Peyer's patch (tissue), 4 donors: ENCODE results near the gene CD81. TPM values are rescaled to one million over a fixed set of nuclear protein-coding genes. Genes with fewer than 3 reads are reported as not detected.

Source experiments
- DNase-seq, 3 donors: peaks; one replicate each; pipeline ENCODE4 v3.0.0-alpha.2; 2017 to 2019
- H3K27ac ChIP-seq, 4 donors: fragments of 200-600 bp; sonication (generic); one replicate each; pipeline ENCODE4 v1.5.1; 2016 to 2019
- H3K27me3 ChIP-seq, 2 donors: fragments of 200-600 bp; sonication (generic); one replicate each; pipeline ENCODE4 v1.5.1; 2019
- H3K36me3 ChIP-seq, 3 donors: fragments of 200-600 bp; sonication (generic); one replicate each; pipeline ENCODE4 v1.5.1; 2016 to 2019
- H3K4me1 ChIP-seq, 4 donors: fragments of 200-600 bp; sonication (generic); one replicate each; pipeline ENCODE4 v1.5.1; 2016 to 2019
- H3K4me3 ChIP-seq, 4 donors: fragments of 200-600 bp; sonication (generic); 1 replicate in 3 of 4; 2 replicates in 1 of 4; pipeline ENCODE4 v1.5.1; 2016 to 2019; ENCODE audit warnings: mild to moderate bottlenecking in 1 of 4
- H3K9me3 ChIP-seq, 4 donors: fragments of 200-600 bp; sonication (generic); one replicate each; pipeline ENCODE4 v1.5.1; 2016 to 2019; ENCODE audit warnings: mild to moderate bottlenecking in 1 of 4
- POLR2A ChIP-seq, 2 donors: fragments of 450-650 bp; IDR thresholded peaks; one replicate each; pipeline ENCODE4 v1.5.1; 2017; ENCODE audit warnings: antibody characterized with exemption in 2 of 2, mild to moderate bottlenecking in 2 of 2, moderate library complexity in 2 of 2
- small RNA-seq, 2 donors: library from RNA; depleted of rRNA; stranded (forward); fragments of <200 nt; gene quantifications; one replicate each; pipeline ENCODE3, GENCODE V24; 2016
- total RNA-seq, 4 donors: library from RNA; depleted of rRNA; stranded (reverse); fragments of >200 nt; gene quantifications; one replicate each; pipeline ENCODE4 v1.1.0, GENCODE V29; 2016
- TF ChIP-seq, protein P1 (sequence below), 6 experiments: fragments of 450-650 bp in 4 of 6; fragments of 200-600 bp in 2 of 6; sonication (generic) in 1 of 6; IDR thresholded peaks; one replicate each; pipeline ENCODE4 v1.5.1; 2017 to 2019; ENCODE audit warnings: antibody characterized with exemption in 6 of 6, mild to moderate bottlenecking in 3 of 6, moderate library complexity in 1 of 6

CD81 gene
- total RNA-seq, 4 donors from 2014 or later: 49.2 to 124 (median 100) TPM

GRCh38 chr11:2443881-2444820, 67.0 kb downstream of the CD81 start, which contains the start of gene TRPM5:
TRPM5 (minus strand) TSS chr11:2444514; CDS start chr11:2423036, 21,478 bp downstream.
- peak; percentile 77 to 89 (median 85) for DNase-seq
- H3K27ac ChIP-seq: peak within 1 kb of the TSS; percentile 44 to 91 (median 76)
- peak within 1 kb of the TSS; percentile 54 to 83 (median 72) for H3K4me3 ChIP-seq
- no peaks in the 10 kb centered on the region for H3K36me3 ChIP-seq
- H3K27me3 ChIP-seq: no peaks in the 10 kb centered on the region
- no peaks in the 10 kb centered on the region for H3K9me3 ChIP-seq
- H3K4me1 ChIP-seq: peaks cover 4 to 45% (median 24%) of the 10 kb centered on the region in 4 donors
- peak in 1 of 2 donors; percentile 14 for TF ChIP-seq POLR2A (IDR thresholded peaks at IDR 0.05)
- TF ChIP-seq, protein P1, sequence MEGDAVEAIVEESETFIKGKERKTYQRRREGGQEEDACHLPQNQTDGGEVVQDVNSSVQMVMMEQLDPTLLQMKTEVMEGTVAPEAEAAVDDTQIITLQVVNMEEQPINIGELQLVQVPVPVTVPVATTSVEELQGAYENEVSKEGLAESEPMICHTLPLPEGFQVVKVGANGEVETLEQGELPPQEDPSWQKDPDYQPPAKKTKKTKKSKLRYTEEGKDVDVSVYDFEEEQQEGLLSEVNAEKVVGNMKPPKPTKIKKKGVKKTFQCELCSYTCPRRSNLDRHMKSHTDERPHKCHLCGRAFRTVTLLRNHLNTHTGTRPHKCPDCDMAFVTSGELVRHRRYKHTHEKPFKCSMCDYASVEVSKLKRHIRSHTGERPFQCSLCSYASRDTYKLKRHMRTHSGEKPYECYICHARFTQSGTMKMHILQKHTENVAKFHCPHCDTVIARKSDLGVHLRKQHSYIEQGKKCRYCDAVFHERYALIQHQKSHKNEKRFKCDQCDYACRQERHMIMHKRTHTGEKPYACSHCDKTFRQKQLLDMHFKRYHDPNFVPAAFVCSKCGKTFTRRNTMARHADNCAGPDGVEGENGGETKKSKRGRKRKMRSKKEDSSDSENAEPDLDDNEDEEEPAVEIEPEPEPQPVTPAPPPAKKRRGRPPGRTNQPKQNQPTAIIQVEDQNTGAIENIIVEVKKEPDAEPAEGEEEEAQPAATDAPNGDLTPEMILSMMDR (IDR thresholded peaks at IDR 0.05): peak in 1 of 6 experiments; percentile 13

DNA sequence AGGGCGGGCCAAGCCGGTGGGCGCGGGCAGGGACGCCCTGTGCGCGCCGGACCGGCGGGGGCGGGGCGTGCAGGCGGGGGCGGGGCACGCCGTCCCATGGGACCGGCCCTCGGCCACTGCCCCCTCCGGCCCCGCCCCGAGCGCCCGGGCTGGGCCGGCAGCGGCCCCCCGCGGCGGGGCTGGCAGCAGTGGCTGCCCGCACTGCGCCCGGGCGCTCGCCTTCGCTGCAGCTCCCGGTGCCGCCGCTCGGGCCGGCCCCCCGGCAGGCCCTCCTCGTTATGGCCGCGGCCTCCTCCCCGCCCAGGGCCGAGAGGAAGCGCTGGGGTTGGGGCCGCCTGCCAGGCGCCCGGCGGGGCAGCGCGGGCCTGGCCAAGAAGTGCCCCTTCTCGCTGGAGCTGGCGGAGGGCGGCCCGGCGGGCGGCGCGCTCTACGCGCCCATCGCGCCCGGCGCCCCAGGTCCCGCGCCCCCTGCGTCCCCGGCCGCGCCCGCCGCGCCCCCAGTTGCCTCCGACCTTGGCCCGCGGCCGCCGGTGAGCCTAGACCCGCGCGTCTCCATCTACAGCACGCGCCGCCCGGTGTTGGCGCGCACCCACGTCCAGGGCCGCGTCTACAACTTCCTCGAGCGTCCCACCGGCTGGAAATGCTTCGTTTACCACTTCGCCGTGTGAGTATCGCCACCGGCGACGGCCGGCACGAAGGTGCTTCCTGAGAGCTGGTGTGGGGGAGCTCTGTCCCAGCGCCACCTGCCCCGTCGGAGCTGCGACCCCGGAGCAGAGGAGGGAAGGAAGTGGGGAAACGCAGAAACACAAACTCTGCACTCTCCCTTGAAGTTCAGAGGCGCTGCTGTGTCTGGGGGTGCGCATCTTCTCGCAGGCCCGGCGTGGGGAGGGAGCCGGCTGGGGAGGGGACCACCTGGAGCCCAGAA, 68.0 kb downstream of the CD81 start, which contains the start of gene KCNQ1:
Gene KCNQ1 (plus strand): TSS at position 188 of the 925 bp plus-strand sequence. CDS start 91 bp downstream, at position 279.
- peak; percentile 68 to 90 (median 90) for DNase-seq
- no peaks in the 10 kb centered on the region for H3K9me3 ChIP-seq
- peak within 1 kb of the TSS; percentile 54 to 83 (median 72) for H3K4me3 ChIP-seq
- H3K36me3 ChIP-seq: no peaks in the 10 kb centered on the region
- peak in 1 of 2 donors; percentile 94 for TF ChIP-seq POLR2A (IDR thresholded peaks at IDR 0.05)
- TF ChIP-seq, protein P1 (IDR thresholded peaks at IDR 0.05): peak in 3 of 6 experiments; percentile 32 to 52 (median 32)
- peak within 1 kb of the TSS; percentile 44 to 91 (median 76) for H3K27ac ChIP-seq
- peaks cover 4 to 45% (median 24%) of the 10 kb centered on the region in 4 donors for H3K4me1 ChIP-seq
- no peaks in the 10 kb centered on the region for H3K27me3 ChIP-seq

DNA sequence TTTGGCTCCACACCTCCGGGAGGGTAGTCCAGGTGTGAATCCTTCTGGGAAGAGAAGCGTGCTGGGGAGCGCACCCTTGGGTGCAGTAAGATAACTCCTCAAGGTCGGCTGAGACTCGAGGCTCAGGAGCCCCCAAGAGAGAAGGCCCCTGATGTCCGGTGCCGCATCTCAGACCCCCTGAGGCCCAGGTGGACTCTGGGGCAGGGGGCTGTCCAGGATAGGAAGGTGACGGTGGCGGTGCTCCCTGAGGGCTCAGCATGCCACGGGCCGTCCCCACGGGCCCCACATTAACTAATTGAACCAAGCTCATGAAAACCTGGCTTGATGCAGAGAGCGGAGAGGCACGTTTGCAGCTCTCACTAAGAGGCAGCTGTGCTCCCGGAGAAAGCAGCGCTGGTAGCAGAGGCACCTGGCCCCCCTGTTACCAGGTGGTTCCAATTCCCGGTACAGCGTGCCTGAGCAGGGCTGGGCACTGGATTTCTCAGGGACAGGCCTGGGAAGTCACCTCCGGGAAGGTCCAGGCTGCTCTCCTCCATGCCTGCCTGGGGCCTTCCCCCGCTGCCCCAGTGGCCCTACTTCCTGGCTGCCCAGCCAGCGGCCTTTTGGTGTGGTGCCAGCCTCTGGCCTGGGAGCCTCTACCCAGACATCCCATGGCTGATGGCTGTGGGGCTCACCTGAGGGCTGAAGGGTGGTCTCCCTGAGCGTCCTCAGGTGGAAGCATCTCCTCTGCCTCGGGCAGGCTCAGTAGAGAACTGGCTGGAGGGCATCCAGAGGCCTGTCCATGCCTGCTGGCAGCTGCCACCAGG, 68.8 kb downstream of the CD81 start:
- no peaks in the 10 kb centered on the region for H3K27me3 ChIP-seq
- peak overlapping the region; percentile 1 to 91 (median 46) for H3K27ac ChIP-seq
- no peaks in the 10 kb centered on the region for H3K36me3 ChIP-seq

GRCh38 chr11:2446590-2447252, 69.6 kb downstream of the CD81 start:
- Histone ChIP-seq H3K4me3 (peak overlapping the region in 3 of 4 donors; percentile 20 to 83 (median 82)), H3K9me3 (no peaks in the 10 kb centered on the region), H3K27ac (peak overlapping the region in 3 of 4 donors; percentile 48 to 91 (median 69)), H3K27me3 (no peaks in the 10 kb centered on the region), H3K36me3 (no peaks in the 10 kb centered on the region), H3K4me1 (peaks cover 4 to 34% (median 24%) of the 10 kb centered on the region in 4 donors)
- DNase-seq: peak; percentile 56 to 75 (median 71)
- TF ChIP-seq POLR2A (IDR thresholded peaks at IDR 0.05): no peak
- TF ChIP-seq, protein P1 (IDR thresholded peaks at IDR 0.05): no peak

More for the DNA sequence above, 68.8 kb downstream of the CD81 start:
- peak in 1 of 3 donors; percentile 63 for DNase-seq
- Histone ChIP-seq H3K4me1 (peaks cover 4 to 42% (median 24%) of the 10 kb centered on the region in 4 donors), H3K9me3 (no peaks in the 10 kb centered on the region), H3K4me3 (peak overlapping the region; percentile 54 to 83 (median 72))
- TF ChIP-seq, protein P1 (IDR thresholded peaks at IDR 0.05): no peak
- TF ChIP-seq POLR2A (IDR thresholded peaks at IDR 0.05): no peak

Small RNA genes within 50 kb of the gene (small RNA-seq; reads per million reads assigned to genes)
- gene RF00019: 0 reads per million in 2 donors

Other genes starting within 250 kb of the CD81 start
- 10 to 100 TPM in 1 of 4 donors, 1 to 10 TPM in 3; 1.9 to 15.5 (median 9.5) TPM for gene IGF2, start 237.9 kb upstream of the CD81 start, total RNA-seq
- not detected for gene INS, start 216.1 kb upstream of the CD81 start, total RNA-seq
- 1 to 10 TPM in 1 of 4 donors, not detected in 3; 1.7 TPM for gene TH, start 205.5 kb upstream of the CD81 start, total RNA-seq
- 10 to 100 TPM in 1 of 4 donors, 1 to 10 TPM in 3; 7.5 to 11.9 (median 8.4) TPM for gene ASCL2, start 106.7 kb upstream of the CD81 start, total RNA-seq
- 1 to 10 TPM in 3 of 4 donors, not detected in 1; 1.1 to 9.9 (median 1.3) TPM for gene C11orf21, start 75.4 kb upstream of the CD81 start, total RNA-seq
- 1 to 10 TPM in 2 of 4 donors, not detected in 2; 1.6 to 1.7 TPM for gene TSPAN32, start 75.3 kb upstream of the CD81 start, total RNA-seq
- 10 to 100 TPM; 16.5 to 40.2 (median 34.1) TPM for gene TSSC4, start 23.4 kb downstream of the CD81 start, total RNA-seq
- 10 to 100 TPM in 3 of 4 donors, 1 to 10 TPM in 1; 8.1 to 24.2 (median 16.3) TPM for gene TRPM5, start 67.2 kb downstream of the CD81 start, total RNA-seq
- gene KCNQ1, start 67.7 kb downstream of the CD81 start, total RNA-seq: 10 to 100 TPM; 50.6 to 66.4 (median 54.2) TPM